Choroid plexus epithelial cell (primary cell): ENCODE results near the gene F12.

Source experiments
- DNase-seq: peaks from one replicate; pipeline ENCODE4 v3.0.0-alpha.2; 2010; ENCODE audit warnings: low read depth
- H3K4me3 ChIP-seq: 2 replicates; pipeline ENCODE4 v1.5.1; 2011; ENCODE audit warnings: low read depth, mild to moderate bottlenecking, control low read depth, low read length, moderate library complexity
- CTCF ChIP-seq: conservative IDR thresholded peaks from 2 replicates; pipeline ENCODE4 v1.5.1; 2011; ENCODE audit warnings: low read depth, mild to moderate bottlenecking, control low read depth, inconsistent platforms, low read length, moderate library complexity

The F12 gene

GRCh38 chr5:177386542-177386941 is 22.8 kb downstream of the F12 start:
- no peak for TF ChIP-seq CTCF
- no peak for DNase-seq
- no peak overlapping the region for H3K4me3 ChIP-seq

GRCh38 chr5:177385720-177386119 is 23.6 kb downstream of the F12 start:
- TF ChIP-seq CTCF, result no peak
- H3K4me3 ChIP-seq, result no peak overlapping the region
- no peak for DNase-seq

- no peak within 1 kb of the TSS for H3K4me3 ChIP-seq
- TF ChIP-seq CTCF, result no peak
- DNase-seq, result no peak
Measured at GRCh38 chr5:177384134-177384533, 25.2 kb downstream of the F12 start, which contains the start of gene SLC34A1. Gene SLC34A1, plus strand, starts transcription at chr5:177384434. Its CDS starts 1,308 bp downstream, at chr5:177385742.

GRCh38 chr5:177383181-177383580 is 26.2 kb downstream of the F12 start:
- no peak overlapping the region for H3K4me3 ChIP-seq
- no peak for DNase-seq
- TF ChIP-seq CTCF, result no peak

GRCh38 chr5:177382423-177383029 is 26.8 kb downstream of the F12 start:
- DNase-seq, result peak; percentile 56
- no peak overlapping the region for H3K4me3 ChIP-seq
- peak; percentile 61 for TF ChIP-seq CTCF

- no peak overlapping the region for H3K4me3 ChIP-seq
- TF ChIP-seq CTCF, result no peak
- no peak for DNase-seq
Measured at GRCh38 chr5:177380805-177381126, 28.6 kb downstream of the F12 start.

- no peak overlapping the region for H3K4me3 ChIP-seq
- TF ChIP-seq CTCF, result no peak
- peak; percentile 93 for DNase-seq
Measured at GRCh38 chr5:177378884-177379883, 30.2 kb downstream of the F12 start.
